NCI-H460 (cell line): Measurements from ENCODE around the gene SPRTN. TPM values are rescaled to one million over a fixed set of nuclear protein-coding genes. Genes with fewer than 3 reads are reported as not detected.

ENCODE experiments used
- DNase-seq: peaks from one replicate; pipeline ENCODE4 v3.0.0-alpha.2; 2016; ENCODE audit warnings: low read depth; ENCODE audit errors: extremely low read depth
- polyA plus RNA-seq: library from polyadenylated mRNA; depleted of rRNA; stranded (reverse); fragments of >200 nt; gene quantifications from 2 replicates; pipeline ENCODE4 v1.2.3, GENCODE V29; 2014; cell fraction: nucleus; rRNA removed
- total RNA-seq: library from RNA; depleted of rRNA; stranded (reverse); fragments of >200 nt; shearing (Covaris generic); gene quantifications from 2 replicates; pipeline ENCODE4 v1.2.3, GENCODE V29; 2014; rRNA removed

Gene SPRTN
- total RNA-seq: 16.7 and 21.4 TPM in 2 replicates
- 20.1 and 24.3 TPM in 2 replicates for polyA plus RNA-seq

DNA sequence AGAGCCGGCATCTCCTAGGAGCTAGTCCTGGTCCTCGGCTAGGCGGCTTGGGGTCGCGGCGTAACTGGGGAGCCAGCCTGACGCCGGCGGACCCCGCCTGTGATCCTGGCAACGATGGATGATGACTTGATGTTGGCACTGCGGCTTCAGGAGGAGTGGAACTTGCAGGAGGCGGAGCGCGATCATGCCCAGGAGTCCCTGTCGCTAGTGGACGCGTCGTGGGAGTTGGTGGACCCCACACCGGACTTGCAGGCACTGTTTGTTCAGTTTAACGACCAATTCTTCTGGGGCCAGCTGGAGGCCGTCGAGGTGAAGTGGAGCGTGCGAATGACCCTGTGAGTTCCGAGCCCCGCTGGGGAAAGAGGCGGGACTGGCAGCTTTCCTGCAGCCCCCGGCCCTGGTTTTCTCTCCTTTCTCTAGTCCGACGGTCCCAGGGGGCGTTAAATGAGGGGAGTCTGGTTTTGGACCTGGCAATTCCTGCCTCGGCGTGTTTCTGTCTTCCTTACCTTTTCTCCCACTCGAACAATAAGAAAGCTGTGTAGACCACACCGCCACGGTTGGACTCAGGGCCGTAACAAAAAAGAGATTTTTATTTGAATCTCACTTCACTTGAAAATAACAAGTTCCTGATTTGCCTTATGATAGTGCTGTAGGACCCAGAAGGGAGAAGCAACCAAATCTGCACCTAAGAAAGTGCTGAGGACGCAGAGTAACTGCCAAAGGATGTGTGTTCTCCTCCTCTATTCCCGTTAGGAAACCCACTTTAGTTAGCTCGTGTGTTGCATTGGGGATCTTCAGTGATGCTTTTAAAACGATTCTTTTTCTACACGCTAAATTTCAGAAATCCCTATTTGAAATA is at the start of gene SPRTN:
Gene SPRTN, plus strand, starts transcription at position 24 of the 859 bp plus-strand sequence. Its CDS starts 91 bp downstream, at position 115.
- DNase-seq: no peak

- no peak for DNase-seq
Measured at GRCh38 chr1:231295938-231296337, 42.2 kb upstream of the SPRTN start.

GRCh38 chr1:231301990-231302389 is 36.1 kb upstream of the SPRTN start:
- DNase-seq: no peak

- no peak for DNase-seq
Measured at GRCh38 chr1:231310391-231310934, 27.6 kb upstream of the SPRTN start.

GRCh38 chr1:231311720-231312431 is 26.2 kb upstream of the SPRTN start:
- no peak for DNase-seq

DNA sequence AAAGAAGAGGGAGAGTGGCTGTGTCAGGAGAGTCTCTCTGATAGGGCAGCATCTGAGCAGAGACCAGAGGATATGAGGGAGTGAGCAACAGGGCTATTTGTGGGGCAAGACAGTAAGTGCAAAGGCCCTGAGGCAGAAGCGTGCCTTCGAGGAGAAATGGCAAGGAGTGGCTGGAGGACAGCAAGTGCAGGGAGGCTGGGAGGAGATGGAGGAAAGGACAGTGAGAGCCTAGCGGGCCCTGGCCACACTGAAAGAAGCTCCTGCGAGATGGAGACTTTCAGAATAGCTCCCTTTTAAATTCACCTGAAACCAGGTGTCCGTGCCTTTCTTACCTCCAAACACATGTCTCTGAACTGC is 25.7 kb upstream of the SPRTN start:
- no peak for DNase-seq

GRCh38 chr1:231313661-231314060 is 24.4 kb upstream of the SPRTN start:
- no peak for DNase-seq

GRCh38 chr1:231315887-231316286 is 22.2 kb upstream of the SPRTN start:
- peak; percentile 59 for DNase-seq

DNA sequence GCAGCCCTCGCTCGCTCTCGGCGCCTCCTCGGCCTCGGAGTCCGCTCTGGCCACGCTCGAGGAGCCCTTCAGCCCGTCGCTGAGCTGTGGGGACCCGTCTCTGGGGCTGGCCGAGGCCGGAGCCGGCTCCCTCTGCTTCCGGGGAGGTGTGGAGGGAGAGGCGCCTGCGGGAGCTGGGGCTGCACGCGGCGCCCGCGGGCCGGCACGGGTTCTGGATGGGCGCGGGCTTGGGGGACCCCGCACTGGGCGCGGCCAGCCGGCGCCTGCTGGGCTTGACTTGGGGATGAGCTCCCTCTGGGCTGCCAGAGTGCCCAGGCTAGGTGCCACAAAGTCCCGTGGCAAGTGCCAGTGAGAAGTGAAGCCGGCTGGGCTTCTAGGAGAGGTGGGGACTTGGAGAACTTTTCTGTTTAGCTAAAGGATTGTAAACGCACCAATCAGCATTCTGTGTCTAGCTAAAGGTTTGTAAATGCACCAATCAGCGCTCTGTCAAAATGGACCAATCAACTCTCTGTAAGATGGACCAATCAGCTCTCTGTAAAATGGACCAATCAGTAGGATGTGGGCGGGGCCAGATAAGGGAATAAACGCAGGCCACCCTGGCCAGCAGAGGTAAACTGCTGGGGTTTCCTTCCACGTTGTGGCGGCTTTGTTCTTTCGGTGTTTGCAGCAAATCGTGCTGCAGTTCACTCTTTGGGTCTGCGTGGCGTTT is 20.6 kb upstream of the SPRTN start:
- DNase-seq: no peak

GRCh38 chr1:231318015-231318355 is 20.1 kb upstream of the SPRTN start:
- DNase-seq: no peak

DNA sequence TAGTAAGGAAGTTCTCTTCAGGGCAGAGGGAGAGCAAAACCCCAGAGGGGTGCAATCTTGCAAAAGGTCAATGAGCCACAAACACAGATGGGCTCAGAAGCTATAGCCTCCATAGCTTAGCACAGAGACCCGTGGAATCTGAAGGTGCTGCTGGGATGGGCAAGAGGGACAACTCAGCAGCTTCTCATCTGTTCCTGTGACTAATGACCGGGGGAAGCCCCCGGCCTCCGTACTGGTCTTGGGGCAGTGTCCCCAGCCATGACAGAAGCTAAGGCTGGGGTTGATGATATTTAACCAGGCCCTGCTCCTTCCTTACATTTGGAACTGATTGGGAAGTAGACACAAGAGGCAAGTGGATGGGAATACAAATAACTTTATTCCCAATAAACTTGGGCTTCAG is 19.5 kb upstream of the SPRTN start:
- no peak for DNase-seq

- no peak for DNase-seq
Measured at GRCh38 chr1:231319080-231319479, 19.0 kb upstream of the SPRTN start.

- DNase-seq: no peak
Measured at GRCh38 chr1:231322880-231323530, 15.1 kb upstream of the SPRTN start.

DNA sequence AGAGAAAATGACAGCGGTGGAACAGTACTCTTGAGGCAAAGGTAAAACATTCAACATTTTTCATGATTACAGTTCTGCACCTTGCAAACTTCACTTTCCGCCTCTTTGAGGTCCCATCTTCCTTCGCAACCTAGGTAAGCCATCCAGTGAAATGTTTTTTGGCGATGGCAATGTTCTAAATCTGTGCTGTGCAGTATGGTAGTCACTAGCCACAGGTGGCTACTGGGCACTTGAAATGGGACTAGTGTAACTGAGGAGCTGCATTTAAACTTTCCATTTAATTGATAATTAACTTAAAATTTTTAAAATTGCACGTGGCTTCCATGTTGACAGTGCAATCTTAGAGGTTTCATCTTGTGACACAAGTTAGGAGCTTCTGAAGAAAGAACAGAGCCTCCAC is 13.4 kb upstream of the SPRTN start:
- no peak for DNase-seq

DNA sequence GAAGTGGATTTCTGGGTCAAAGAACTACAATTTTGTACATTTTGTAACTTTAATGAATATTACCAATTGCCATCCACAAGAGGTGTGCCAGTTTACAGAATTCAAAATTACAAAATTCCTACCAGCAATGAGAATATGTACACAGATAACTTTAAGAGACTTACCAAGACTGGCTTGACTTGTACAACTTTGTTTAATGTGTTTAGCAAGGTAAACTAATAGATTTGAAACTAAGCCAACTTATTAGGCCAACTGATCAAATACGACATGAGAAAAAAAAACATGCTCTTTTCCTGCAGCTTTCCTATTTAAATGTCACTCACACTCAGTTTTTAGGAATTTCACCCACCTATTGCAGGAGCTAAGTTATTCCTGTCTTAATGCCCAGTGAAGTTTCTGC is 11.8 kb upstream of the SPRTN start:
- DNase-seq: no peak

DNA sequence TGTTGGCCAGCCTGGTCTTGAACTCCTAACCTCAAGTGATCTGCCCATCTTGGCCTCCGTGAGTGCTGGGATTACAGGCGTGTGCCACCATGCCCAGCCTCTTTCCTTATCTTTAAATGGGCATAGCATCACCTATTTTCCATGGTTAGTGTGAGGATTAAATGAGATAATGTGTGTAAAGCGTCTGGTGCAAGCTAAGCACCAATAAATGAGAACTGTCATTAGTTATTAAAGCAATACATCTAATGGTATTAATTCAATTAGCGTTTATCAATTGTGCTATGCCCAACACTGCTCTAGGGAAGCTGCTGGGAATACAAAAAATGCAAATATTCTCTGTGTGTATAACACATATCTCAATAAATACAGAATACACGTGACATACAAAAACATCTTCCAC is 10.5 kb upstream of the SPRTN start:
- DNase-seq: no peak

GRCh38 chr1:231329483-231329882 is 8.6 kb upstream of the SPRTN start:
- DNase-seq: no peak

DNA sequence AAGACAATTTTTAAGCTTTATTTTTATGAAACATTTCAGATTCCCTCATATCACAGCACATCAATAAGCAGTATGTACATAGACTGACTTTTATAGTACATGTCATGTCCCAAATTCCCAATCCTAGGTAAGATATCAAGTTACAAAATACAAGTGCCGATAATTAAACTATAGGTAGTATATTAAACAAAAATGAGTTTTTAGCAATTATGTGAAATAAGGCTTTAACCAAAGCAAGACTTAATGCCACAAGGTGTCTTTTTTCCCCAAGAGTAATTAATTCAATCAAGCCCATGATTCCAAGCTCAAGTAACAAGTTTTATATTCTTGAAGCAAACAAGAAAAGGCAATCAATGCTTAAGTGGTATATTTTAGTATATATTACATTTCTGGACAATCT is 5.3 kb upstream of the SPRTN start:
- no peak for DNase-seq

DNA sequence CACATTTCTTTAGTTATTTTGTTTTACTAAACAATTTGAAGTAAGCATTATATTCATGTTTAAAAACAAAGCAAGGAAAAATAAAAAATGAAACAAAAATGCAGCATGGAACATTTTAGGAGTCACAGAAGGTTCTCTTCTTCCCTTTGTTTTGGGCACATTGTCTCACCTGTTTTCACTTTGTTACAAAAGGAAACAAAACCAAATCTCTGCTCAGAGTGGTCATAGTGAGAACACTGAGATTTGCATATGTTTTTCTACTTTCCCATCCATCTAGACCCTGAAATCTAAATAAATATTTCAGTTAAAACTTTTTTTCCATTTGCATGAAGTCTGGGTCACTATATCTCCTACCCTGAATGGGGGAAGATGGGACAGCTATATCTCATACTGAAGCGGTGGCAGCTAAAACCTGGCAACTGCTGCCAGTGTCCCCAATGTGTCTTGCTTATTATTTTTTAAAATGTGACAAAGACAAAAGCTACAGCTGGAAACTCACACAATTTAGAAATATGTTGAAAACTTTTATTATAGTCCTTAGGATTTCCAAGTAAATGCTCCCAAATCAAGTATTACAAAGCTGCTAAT is 3.9 kb upstream of the SPRTN start:
- DNase-seq: no peak

GRCh38 chr1:231334952-231335351 is 3.1 kb upstream of the SPRTN start:
- no peak for DNase-seq
